Stimulated activated CD4-positive, alpha-beta T cell treated with anti-CD3 and anti-CD28 coated beads, TNF-alpha, amount 100 ng/mL, for 4 hours (primary cell): ENCODE measurements around the gene KIF3B.
"Not testable (repeated sequence)": the region's sequence is repeated elsewhere in the genome, so short reads cannot be mapped to it uniquely, and the experiment has no call there.

Experiments used
- DNase-seq, 3 experiments: peaks; one replicate each; pipeline ENCODE4 v3.0.0-alpha.2; 2020; ENCODE audit warnings: low read depth in 3 of 3

Gene KIF3B

GRCh38 chr20:32383441-32383840, 106.0 kb downstream of the KIF3B start:
- not testable (repeated sequence) for DNase-seq
